ENCODE measurements around the gene SELENOV.

Gene SELENOV

GRCh38 chr19:39533791-39534190 lies 18.9 kb downstream of the SELENOV start:
- H3K4me1 ChIP-seq (ENCODE audit: insufficient read depth, insufficient read length), result no peaks in the 10 kb centered on the region
- TF ChIP-seq ZNF274 (IDR thresholded peaks at IDR 0.05; ENCODE audit: low read depth, low read length) (no peak), SUZ12 (IDR thresholded peaks at IDR 0.05; ENCODE audit: extremely low read depth, insufficient read depth, insufficient read length) (no peak), YY1 (IDR thresholded peaks at IDR 0.05; ENCODE audit: insufficient read depth, insufficient read length) (no peak)
- no peak overlapping the region for H3K9ac ChIP-seq (ENCODE audit: insufficient read length, low read depth)
- H3K36me3 ChIP-seq (ENCODE audit: insufficient read depth, insufficient read length, low read length), result peaks cover 6% of the 10 kb centered on the region
- no peak for DNase-seq (ENCODE audit: low read depth, low spot score)
- H3K9me3 ChIP-seq (ENCODE audit: insufficient read depth, low read length), result peaks cover 5% of the 10 kb centered on the region; the same call in 1 of the 2 replicates
- H3K27me3 ChIP-seq (ENCODE audit: insufficient read depth, insufficient read length), result no peaks in the 10 kb centered on the region
- no peak overlapping the region for H3K4me3 ChIP-seq (ENCODE audit: insufficient read length, low read depth)

GRCh38 chr19:39539165-39539517 lies 24.2 kb downstream of the SELENOV start:
- peak overlapping the region; percentile 85 for H3K4me3 ChIP-seq (ENCODE audit: insufficient read length, low read depth)
- H3K36me3 ChIP-seq (ENCODE audit: insufficient read depth, insufficient read length, low read length), result no peaks in the 10 kb centered on the region
- H3K27me3 ChIP-seq (ENCODE audit: insufficient read depth, insufficient read length), result no peaks in the 10 kb centered on the region
- no peaks in the 10 kb centered on the region for H3K4me1 ChIP-seq (ENCODE audit: insufficient read depth, insufficient read length)
- TF ChIP-seq SUZ12 (IDR thresholded peaks at IDR 0.05; ENCODE audit: extremely low read depth, insufficient read depth, insufficient read length), result no peak
- TF ChIP-seq ZNF274 (IDR thresholded peaks at IDR 0.05; ENCODE audit: low read depth, low read length), result no peak
- no peak for TF ChIP-seq YY1 (IDR thresholded peaks at IDR 0.05; ENCODE audit: insufficient read depth, insufficient read length)
- peak overlapping the region; percentile 93 for H3K9ac ChIP-seq (ENCODE audit: insufficient read length, low read depth)
- DNase-seq (ENCODE audit: low read depth, low spot score), result no peak
- H3K9me3 ChIP-seq (ENCODE audit: insufficient read depth, low read length), result no peaks in the 10 kb centered on the region

GRCh38 chr19:39539518-39540332 lies 24.8 kb downstream of the SELENOV start, which contains the start of gene EID2:
Gene EID2 (minus strand): TSS chr19:39540161. CDS start chr19:39540079, 82 bp downstream.
- Histone ChIP-seq H3K9me3 (ENCODE audit: insufficient read depth, low read length) (no peaks in the 10 kb centered on the region), H3K36me3 (ENCODE audit: insufficient read depth, insufficient read length, low read length) (no peaks in the 10 kb centered on the region), H3K4me3 (ENCODE audit: insufficient read length, low read depth) (peak within 1 kb of the TSS; percentile 85), H3K27me3 (ENCODE audit: insufficient read depth, insufficient read length) (no peaks in the 10 kb centered on the region), H3K4me1 (ENCODE audit: insufficient read depth, insufficient read length) (no peaks in the 10 kb centered on the region), H3K9ac (ENCODE audit: insufficient read length, low read depth) (peak within 1 kb of the TSS; percentile 93)
- DNase-seq (ENCODE audit: low read depth, low spot score), result peak; percentile 77
- no peak for TF ChIP-seq SUZ12 (IDR thresholded peaks at IDR 0.05; ENCODE audit: extremely low read depth, insufficient read depth, insufficient read length)
- TF ChIP-seq YY1 (IDR thresholded peaks at IDR 0.05; ENCODE audit: insufficient read depth, insufficient read length), result peak; percentile 15

GRCh38 chr19:39540333-39540673 lies 25.4 kb downstream of the SELENOV start:
- no peaks in the 10 kb centered on the region for H3K4me1 ChIP-seq (ENCODE audit: insufficient read depth, insufficient read length)
- peak overlapping the region; percentile 85 for H3K4me3 ChIP-seq (ENCODE audit: insufficient read length, low read depth)
- DNase-seq (ENCODE audit: low read depth, low spot score), result no peak
- H3K9me3 ChIP-seq (ENCODE audit: insufficient read depth, low read length), result no peaks in the 10 kb centered on the region
- TF ChIP-seq YY1 (IDR thresholded peaks at IDR 0.05; ENCODE audit: insufficient read depth, insufficient read length) (no peak), ZNF274 (IDR thresholded peaks at IDR 0.05; ENCODE audit: low read depth, low read length) (no peak), SUZ12 (IDR thresholded peaks at IDR 0.05; ENCODE audit: extremely low read depth, insufficient read depth, insufficient read length) (no peak)
- no peaks in the 10 kb centered on the region for H3K36me3 ChIP-seq (ENCODE audit: insufficient read depth, insufficient read length, low read length)
- no peak overlapping the region for H3K9ac ChIP-seq (ENCODE audit: insufficient read length, low read depth)
- H3K27me3 ChIP-seq (ENCODE audit: insufficient read depth, insufficient read length), result no peaks in the 10 kb centered on the region

- Histone ChIP-seq H3K4me1 (ENCODE audit: insufficient read depth, insufficient read length) (no peaks in the 10 kb centered on the region), H3K9ac (ENCODE audit: insufficient read length, low read depth) (no peak overlapping the region), H3K27me3 (ENCODE audit: insufficient read depth, insufficient read length) (no peaks in the 10 kb centered on the region), H3K9me3 (ENCODE audit: insufficient read depth, low read length) (no peaks in the 10 kb centered on the region), H3K4me3 (ENCODE audit: insufficient read length, low read depth) (no peak overlapping the region), H3K36me3 (ENCODE audit: insufficient read depth, insufficient read length, low read length) (no peaks in the 10 kb centered on the region)
- no peak for DNase-seq (ENCODE audit: low read depth, low spot score)
- no peak for TF ChIP-seq ZNF274 (IDR thresholded peaks at IDR 0.05; ENCODE audit: low read depth, low read length)
- no peak for TF ChIP-seq SUZ12 (IDR thresholded peaks at IDR 0.05; ENCODE audit: extremely low read depth, insufficient read depth, insufficient read length)
- TF ChIP-seq YY1 (IDR thresholded peaks at IDR 0.05; ENCODE audit: insufficient read depth, insufficient read length), result no peak
Measured at GRCh38 chr19:39542206-39542605, 27.3 kb downstream of the SELENOV start.

- TF ChIP-seq YY1 (IDR thresholded peaks at IDR 0.05; ENCODE audit: insufficient read depth, insufficient read length) (no peak), ZNF274 (IDR thresholded peaks at IDR 0.05; ENCODE audit: low read depth, low read length) (no peak), SUZ12 (IDR thresholded peaks at IDR 0.05; ENCODE audit: extremely low read depth, insufficient read depth, insufficient read length) (no peak)
- no peak overlapping the region for H3K9ac ChIP-seq (ENCODE audit: insufficient read length, low read depth)
- H3K27me3 ChIP-seq (ENCODE audit: insufficient read depth, insufficient read length), result no peaks in the 10 kb centered on the region
- no peak for DNase-seq (ENCODE audit: low read depth, low spot score)
- H3K36me3 ChIP-seq (ENCODE audit: insufficient read depth, insufficient read length, low read length), result no peaks in the 10 kb centered on the region
- H3K4me1 ChIP-seq (ENCODE audit: insufficient read depth, insufficient read length), result no peaks in the 10 kb centered on the region
- no peaks in the 10 kb centered on the region for H3K9me3 ChIP-seq (ENCODE audit: insufficient read depth, low read length)
- H3K4me3 ChIP-seq (ENCODE audit: insufficient read length, low read depth), result no peak overlapping the region
Measured at GRCh38 chr19:39543477-39543857, 28.5 kb downstream of the SELENOV start.

GRCh38 chr19:39544226-39544903 lies 29.4 kb downstream of the SELENOV start:
- Histone ChIP-seq H3K36me3 (ENCODE audit: insufficient read depth, insufficient read length, low read length) (no peaks in the 10 kb centered on the region), H3K9me3 (ENCODE audit: insufficient read depth, low read length) (no peaks in the 10 kb centered on the region), H3K9ac (ENCODE audit: insufficient read length, low read depth) (no peak overlapping the region), H3K27me3 (ENCODE audit: insufficient read depth, insufficient read length) (no peaks in the 10 kb centered on the region), H3K4me1 (ENCODE audit: insufficient read depth, insufficient read length) (no peaks in the 10 kb centered on the region), H3K4me3 (ENCODE audit: insufficient read length, low read depth) (no peak overlapping the region)
- TF ChIP-seq SUZ12 (IDR thresholded peaks at IDR 0.05; ENCODE audit: extremely low read depth, insufficient read depth, insufficient read length), result no peak
- no peak for TF ChIP-seq ZNF274 (IDR thresholded peaks at IDR 0.05; ENCODE audit: low read depth, low read length)
- TF ChIP-seq YY1 (IDR thresholded peaks at IDR 0.05; ENCODE audit: insufficient read depth, insufficient read length), result no peak
- DNase-seq (ENCODE audit: low read depth, low spot score), result no peak
